HL-60/S4 (cell line): ENCODE data around the gene CAPN5.

Experiments
- in situ Hi-C: fragments of 300-500 bp; cut with MboI; formaldehyde crosslinking; loops from 2 replicates; pipeline ENCODE4 v1.14.3; 2022; ENCODE audit warnings: low sequenced_read_pairs

CAPN5 gene

DNA sequence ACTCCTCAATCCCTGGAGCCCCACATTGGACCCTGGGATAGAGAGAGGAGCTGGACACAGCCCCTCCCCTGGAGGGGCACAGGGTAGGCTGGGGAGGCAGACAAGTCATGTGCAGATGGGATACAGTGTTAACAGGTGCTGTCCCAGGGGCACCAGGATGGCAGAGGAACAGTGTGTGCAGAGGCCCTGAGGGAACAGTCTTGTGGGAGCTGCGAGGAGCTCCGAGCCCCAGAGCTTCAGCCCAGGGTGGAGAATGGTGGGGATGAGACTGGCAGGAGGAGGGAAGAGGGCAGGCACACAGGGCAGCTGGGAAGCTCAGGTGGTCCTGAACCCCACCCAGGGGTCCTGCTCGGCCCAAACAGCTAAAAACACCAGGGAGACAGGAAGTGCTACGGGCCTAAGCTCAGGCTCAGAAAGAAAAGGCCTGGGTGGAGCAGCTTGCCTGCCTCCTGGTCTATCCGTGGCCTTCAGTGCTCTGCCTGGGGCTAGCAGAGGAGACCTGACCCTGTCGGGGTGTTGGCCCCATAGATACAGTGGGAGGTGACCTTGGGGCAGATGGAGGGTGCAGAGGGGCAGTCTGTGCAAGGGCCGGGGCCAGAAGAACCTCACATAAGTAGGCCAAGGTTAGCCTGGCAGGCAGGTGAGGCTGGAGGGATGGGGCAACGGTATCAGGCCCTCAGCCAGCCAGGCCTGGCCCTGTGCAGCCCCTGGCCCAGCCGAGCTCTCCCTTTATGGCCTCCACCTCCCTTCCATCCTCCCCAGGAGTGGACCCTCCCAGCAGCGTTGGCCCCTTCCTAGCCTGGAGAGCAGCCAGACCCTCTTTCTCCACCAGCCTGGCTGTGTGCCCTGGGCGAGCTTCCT lies 15.4 kb downstream of the CAPN5 start:
- in situ Hi-C loops: no loop called here

GRCh38 chr11:77082838-77083565 lies 16.2 kb downstream of the CAPN5 start:
- in situ Hi-C loops: no loop called here

DNA sequence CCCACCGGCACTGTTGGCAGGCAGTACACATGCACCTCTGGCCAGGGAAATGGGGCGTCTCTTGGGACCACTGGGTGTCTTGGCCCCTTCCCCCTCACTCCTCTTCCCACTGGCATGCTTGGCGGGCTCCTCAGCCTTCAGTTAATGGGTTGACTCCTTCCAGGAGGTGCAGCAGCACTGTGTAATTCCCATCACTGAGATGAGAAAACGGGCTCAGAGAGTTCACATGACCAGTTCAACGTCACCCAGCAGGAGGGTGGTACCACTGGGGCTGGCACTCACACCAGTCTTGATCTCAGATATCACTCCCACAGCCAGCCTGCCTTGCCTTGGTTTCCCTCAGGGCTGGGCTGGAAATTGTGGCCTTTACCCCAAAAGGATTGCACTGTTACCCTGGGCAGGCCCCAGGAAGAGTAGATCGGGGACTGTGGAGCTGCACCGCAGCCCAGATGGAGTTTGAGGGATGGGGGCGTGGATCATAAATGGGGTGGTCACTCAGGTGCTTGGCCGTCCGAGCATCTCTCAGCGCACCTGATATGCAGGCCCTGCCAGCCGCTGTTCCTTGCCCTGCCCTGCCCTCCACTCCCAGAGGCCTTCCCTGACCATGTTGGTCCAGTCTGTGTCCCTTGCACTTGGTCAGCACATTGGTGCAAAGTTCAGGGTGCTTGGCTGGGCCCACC lies 16.9 kb downstream of the CAPN5 start:
- in situ Hi-C loops: no loop called here

- in situ Hi-C loops: no loop called here
Observed at GRCh38 chr11:77084581-77085191, 17.9 kb downstream of the CAPN5 start.

GRCh38 chr11:77085652-77086051 lies 18.9 kb downstream of the CAPN5 start:
- in situ Hi-C loops: no loop called here

- in situ Hi-C loops: no loop called here
Observed at GRCh38 chr11:77086521-77087472, 20.0 kb downstream of the CAPN5 start.

DNA sequence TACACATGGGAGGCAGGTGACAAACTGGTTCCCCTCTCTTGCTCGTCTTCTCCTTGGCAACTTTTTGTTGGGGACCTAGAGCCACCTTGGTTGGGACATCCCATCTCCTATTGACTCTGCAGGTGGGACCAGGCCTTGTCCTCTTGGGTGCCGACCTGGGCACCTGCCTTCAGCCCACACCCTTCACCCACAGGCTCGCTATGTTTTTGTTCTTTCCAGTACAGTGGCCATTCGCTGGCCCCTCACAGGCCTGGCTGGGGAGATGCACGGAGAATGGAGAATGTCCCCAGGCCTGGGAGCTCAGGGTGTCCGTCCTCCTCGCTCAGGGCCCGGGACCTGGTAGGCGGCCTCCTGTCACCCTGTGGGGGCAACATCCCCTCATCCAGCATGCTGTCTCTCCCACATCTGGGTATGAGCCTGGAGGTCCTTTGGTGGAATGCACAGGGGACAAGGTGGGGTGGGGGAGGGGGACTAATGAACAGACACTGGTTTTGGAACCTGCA lies 21.0 kb downstream of the CAPN5 start:
- in situ Hi-C loops: no loop called here

DNA sequence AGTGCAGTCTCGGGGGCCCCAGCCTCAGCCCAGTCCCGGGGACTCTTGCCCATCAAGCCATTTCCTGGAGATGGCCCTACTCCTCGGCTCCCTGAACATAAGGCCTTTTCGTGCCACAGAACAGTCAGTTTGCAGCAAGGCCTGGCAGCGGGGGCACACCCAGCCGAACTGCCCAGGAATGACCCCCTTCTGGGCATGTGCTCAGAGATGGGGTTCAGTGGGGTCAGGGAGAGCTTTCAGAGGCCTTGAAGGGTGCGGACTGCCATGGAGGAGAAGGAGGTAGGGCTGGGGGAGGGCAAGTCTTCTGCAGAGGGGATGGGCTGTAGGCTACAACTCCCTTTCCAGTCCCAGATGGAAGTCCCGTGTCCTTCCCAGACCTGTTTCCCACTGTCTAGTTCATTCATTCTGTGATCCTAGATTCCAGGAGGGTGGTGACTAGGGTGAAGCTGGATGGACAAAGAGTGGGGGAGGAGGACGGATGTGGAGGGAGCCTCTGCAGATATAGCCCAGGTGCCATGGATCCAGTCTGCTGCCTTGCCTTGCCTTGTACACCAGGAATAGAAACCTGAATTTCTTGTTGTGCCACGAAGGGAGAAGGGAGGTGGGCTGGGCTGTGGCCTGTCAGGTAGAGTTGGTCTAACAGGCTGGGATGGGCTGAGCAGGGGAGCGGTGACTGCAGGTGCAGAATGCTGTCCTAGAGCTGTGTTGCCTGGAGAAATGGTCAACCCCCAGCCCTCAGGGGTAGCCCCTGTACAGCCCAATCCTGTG lies 21.6 kb downstream of the CAPN5 start:
- in situ Hi-C loops: no loop called here

- in situ Hi-C loops: no loop called here
Observed at GRCh38 chr11:77089004-77089545, 22.3 kb downstream of the CAPN5 start.

DNA sequence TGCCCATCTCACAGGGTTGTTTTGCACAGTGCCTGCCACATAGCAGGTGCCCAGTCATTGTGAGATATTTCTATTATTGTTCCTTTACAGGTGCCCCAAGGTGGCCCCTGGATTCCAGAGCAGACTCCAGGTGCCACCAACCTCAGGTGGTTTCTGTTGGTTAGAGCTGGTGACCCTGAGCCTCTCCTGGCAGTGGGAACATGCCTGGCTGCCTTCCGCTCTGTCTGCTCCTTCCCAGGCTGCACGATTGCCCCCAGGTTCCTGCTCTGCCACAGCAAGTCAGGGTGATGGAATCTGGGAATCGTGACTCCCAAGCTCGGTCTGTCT lies 23.2 kb downstream of the CAPN5 start:
- in situ Hi-C loops: no loop called here

DNA sequence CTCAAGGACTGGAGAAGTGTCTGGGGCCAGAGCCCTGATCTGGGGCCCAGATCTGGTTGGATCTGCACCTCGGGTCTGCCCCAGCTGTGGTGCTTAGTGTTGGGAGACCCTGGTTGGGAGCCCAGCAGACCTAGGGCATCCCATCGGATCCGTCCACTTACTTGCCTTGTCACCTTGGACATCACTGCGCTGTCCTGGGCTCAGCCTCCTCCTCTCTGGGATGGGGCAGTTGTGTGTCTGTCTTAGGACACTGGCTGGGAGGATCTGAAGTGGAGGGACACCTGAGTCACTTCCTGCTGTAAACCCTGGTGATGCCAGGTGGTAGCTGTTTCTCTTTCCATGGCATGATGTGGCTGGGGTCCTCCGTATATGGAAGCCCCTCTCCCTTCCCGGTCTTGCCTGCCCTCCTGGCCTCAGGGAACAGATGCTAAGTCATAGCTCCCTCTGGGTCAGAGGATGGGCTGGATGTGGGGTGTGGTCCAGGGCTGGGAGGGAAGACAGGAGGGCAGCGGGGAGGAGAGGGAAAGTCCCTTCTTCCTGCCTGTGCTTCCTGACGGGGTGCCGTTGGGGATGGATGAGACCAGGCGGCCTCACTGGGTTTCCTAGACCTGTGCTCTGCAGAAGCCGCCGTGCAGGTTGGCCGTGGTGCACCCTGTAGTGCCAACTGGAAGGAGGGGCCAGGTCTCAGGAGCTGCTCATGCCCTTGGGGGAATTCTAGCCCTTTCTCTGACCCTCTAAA lies 23.8 kb downstream of the CAPN5 start:
- in situ Hi-C loops: no loop called here

- in situ Hi-C loops: no loop called here
Observed at GRCh38 chr11:77091146-77091940, 24.6 kb downstream of the CAPN5 start.

DNA sequence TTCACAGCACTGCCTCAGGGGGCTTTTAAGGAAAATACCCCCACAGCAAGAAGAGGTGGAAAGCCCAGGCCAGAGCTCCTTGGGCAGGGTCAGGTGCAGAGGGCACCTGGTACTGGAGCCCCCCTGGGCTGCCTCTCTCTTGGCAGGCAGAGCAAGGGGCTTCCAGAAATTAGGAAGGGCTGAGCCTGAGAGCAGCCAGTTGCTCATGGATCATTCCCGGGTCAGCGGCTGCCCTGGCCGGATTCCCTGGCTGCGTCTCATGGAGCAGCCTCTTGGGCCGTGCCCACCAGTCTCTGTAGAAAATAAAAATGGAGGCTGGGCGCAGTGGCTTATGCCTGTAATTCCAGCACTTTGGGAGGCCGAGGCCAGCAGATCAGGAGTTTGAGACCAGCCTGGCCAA lies 25.6 kb downstream of the CAPN5 start:
- in situ Hi-C loops: no loop called here

- in situ Hi-C loops: no loop called here
Observed at GRCh38 chr11:77093056-77093891, 26.5 kb downstream of the CAPN5 start.

- in situ Hi-C loops: no loop called here
Observed at GRCh38 chr11:77093987-77094840, 27.4 kb downstream of the CAPN5 start.
